GM19455 (cell line): ENCODE data around the gene SND1.
A peak's percentile ranks its signal among the peaks of the same experiment; 100 is the strongest.
"Not testable (repeated sequence)": the region's sequence is repeated elsewhere in the genome, so short reads cannot be mapped to it uniquely, and the experiment has no call there.

ENCODE experiments used
- ATAC-seq: cut with Tn5 transposase; IDR thresholded peaks from one replicate; pipeline ENCODE4 v1.9.1; 2021; ENCODE audit not compliant: unreplicated experiment

The SND1 gene

GRCh38 chr7:127901895-127902703 lies 250.1 kb downstream of the SND1 start:
- no peak for ATAC-seq

GRCh38 chr7:127902753-127903152 lies 250.8 kb downstream of the SND1 start:
- not testable (repeated sequence) for ATAC-seq

- no peak for ATAC-seq
These were observed 252.1 kb downstream of the SND1 start for GRCh38 chr7:127903892-127904669.

GRCh38 chr7:127904670-127904985 lies 252.6 kb downstream of the SND1 start:
- ATAC-seq = no peak

- no peak for ATAC-seq
These were observed 253.0 kb downstream of the SND1 start for GRCh38 chr7:127905021-127905420.

GRCh38 chr7:127905491-127906330 lies 253.7 kb downstream of the SND1 start:
- ATAC-seq = no peak

GRCh38 chr7:127907110-127908040 lies 255.4 kb downstream of the SND1 start:
- ATAC-seq = no peak

- no peak for ATAC-seq
These were observed 256.6 kb downstream of the SND1 start for GRCh38 chr7:127908430-127909258.

GRCh38 chr7:127909424-127910152 lies 257.6 kb downstream of the SND1 start:
- ATAC-seq = no peak

- ATAC-seq = no peak
These were observed 258.7 kb downstream of the SND1 start for GRCh38 chr7:127910670-127911069.

- peak; percentile 87 for ATAC-seq
These were observed 260.0 kb downstream of the SND1 start for GRCh38 chr7:127911968-127912511.

GRCh38 chr7:127912901-127913300 lies 260.9 kb downstream of the SND1 start:
- ATAC-seq = no peak

GRCh38 chr7:127913686-127914085 lies 261.7 kb downstream of the SND1 start:
- ATAC-seq = no peak

- ATAC-seq = no peak
These were observed 262.7 kb downstream of the SND1 start for GRCh38 chr7:127914693-127915092.

- ATAC-seq = no peak
These were observed 264.7 kb downstream of the SND1 start for GRCh38 chr7:127916735-127917134.

- no peak for ATAC-seq
These were observed 266.1 kb downstream of the SND1 start for GRCh38 chr7:127918130-127918529.

- no peak for ATAC-seq
These were observed 268.9 kb downstream of the SND1 start for GRCh38 chr7:127920787-127921438.

- no peak for ATAC-seq
These were observed 270.7 kb downstream of the SND1 start for GRCh38 chr7:127922656-127923055.
